Astrocyte (in vitro differentiated cells and primary cell): ENCODE data around the gene HOXA5. TPM values are rescaled to one million over a fixed set of nuclear protein-coding genes. Genes with fewer than 3 reads are reported as not detected.

Experiments
- DNase-seq: peaks from one replicate; pipeline ENCODE4 v3.0.0-alpha.2; 2010; ENCODE audit warnings: low read depth
- FAIRE-seq: peaks from 2 replicates; lab custom pipeline; 2011; peaks lifted over from hg19 to GRCh38; lab: Jason Lieb, UNC
- H2AFZ ChIP-seq: 2 replicates; pipeline ENCODE4 v1.6.0; 2012; ENCODE audit warnings: low read depth, low read length, inconsistent platforms
- H3K27ac ChIP-seq: 2 replicates; pipeline ENCODE4 v1.5.1; 2011; ENCODE audit warnings: low read depth, low read length, inconsistent platforms
- H3K27me3 ChIP-seq: 2 replicates; pipeline ENCODE4 v1.6.0; 2011; ENCODE audit warnings: low read length, inconsistent platforms; ENCODE audit not compliant: insufficient read depth
- H3K36me3 ChIP-seq: 2 replicates; pipeline ENCODE4 v1.5.1; 2011; ENCODE audit warnings: low read length, inconsistent platforms; ENCODE audit not compliant: insufficient read depth
- H3K4me1 ChIP-seq: 2 replicates; pipeline ENCODE4 v1.5.1; 2011; ENCODE audit warnings: low read length, inconsistent platforms; ENCODE audit not compliant: insufficient read depth
- H3K4me2 ChIP-seq: 2 replicates; pipeline ENCODE4 v1.6.0; 2012; ENCODE audit warnings: low read length, inconsistent platforms
- H3K4me3 ChIP-seq: 2 replicates; pipeline ENCODE4 v1.5.1; 2011; ENCODE audit warnings: low read depth, mild to moderate bottlenecking, low read length, inconsistent platforms; ENCODE audit not compliant: insufficient read depth
- H3K79me2 ChIP-seq: 2 replicates; pipeline ENCODE4 v1.6.0; 2012; ENCODE audit warnings: mild to moderate bottlenecking, low read length, inconsistent platforms; ENCODE audit not compliant: insufficient read depth
- H3K9ac ChIP-seq: 2 replicates; pipeline ENCODE4 v1.6.0; 2012; ENCODE audit warnings: mild to moderate bottlenecking, low read length, inconsistent platforms
- H3K9me3 ChIP-seq: 2 replicates; pipeline ENCODE4 v1.5.1; 2012; ENCODE audit warnings: low read depth, mild to moderate bottlenecking, low read length, inconsistent platforms; ENCODE audit not compliant: insufficient read depth
- H4K20me1 ChIP-seq: 2 replicates; pipeline ENCODE4 v1.6.0; 2012; ENCODE audit warnings: low read length, inconsistent platforms; ENCODE audit not compliant: insufficient read depth
- H3K27ac Mint-ChIP-seq: one replicate; pipeline ENCODE4 v1.8.0; 2021; ENCODE audit warnings: mild to moderate bottlenecking, mixed read lengths; ENCODE audit not compliant: unreplicated experiment
- H3K27me3 Mint-ChIP-seq: one replicate; pipeline ENCODE4 v1.8.0; 2021; ENCODE audit warnings: low read depth, mixed read lengths; ENCODE audit not compliant: unreplicated experiment
- H3K36me3 Mint-ChIP-seq: one replicate; pipeline ENCODE4 v1.8.0; 2021; ENCODE audit warnings: low read depth, mixed read lengths; ENCODE audit not compliant: unreplicated experiment
- H3K4me1 Mint-ChIP-seq: one replicate; pipeline ENCODE4 v1.8.0; 2021; ENCODE audit warnings: low read depth, mixed read lengths; ENCODE audit not compliant: unreplicated experiment
- H3K4me3 Mint-ChIP-seq: one replicate; pipeline ENCODE4 v1.8.0; 2021; ENCODE audit warnings: mild to moderate bottlenecking, moderate library complexity, mixed read lengths; ENCODE audit not compliant: unreplicated experiment
- H3K9me3 Mint-ChIP-seq: one replicate; pipeline ENCODE4 v1.8.0; 2021; ENCODE audit warnings: mild to moderate bottlenecking, mixed read lengths; ENCODE audit not compliant: unreplicated experiment
- EZH2 ChIP-seq: IDR thresholded peaks from 2 replicates; pipeline ENCODE4 v1.6.1; 2012; ENCODE audit warnings: mild to moderate bottlenecking, low read length, inconsistent platforms; ENCODE audit not compliant: insufficient read depth
- total RNA-seq: library from RNA; stranded (reverse); gene quantifications from 2 replicates; pipeline ENCODE4 v1.2.1, GENCODE V29; 2021
- TF ChIP-seq, protein P1 (sequence below): IDR thresholded peaks from 2 replicates; pipeline ENCODE4 v1.5.1; 2011; ENCODE audit warnings: low read depth, mild to moderate bottlenecking, inconsistent platforms, low read length, moderate library complexity; ENCODE audit not compliant: insufficient read depth

HOXA5 gene
- total RNA-seq, 1 donor from 2014 or later: not detected

DNA sequence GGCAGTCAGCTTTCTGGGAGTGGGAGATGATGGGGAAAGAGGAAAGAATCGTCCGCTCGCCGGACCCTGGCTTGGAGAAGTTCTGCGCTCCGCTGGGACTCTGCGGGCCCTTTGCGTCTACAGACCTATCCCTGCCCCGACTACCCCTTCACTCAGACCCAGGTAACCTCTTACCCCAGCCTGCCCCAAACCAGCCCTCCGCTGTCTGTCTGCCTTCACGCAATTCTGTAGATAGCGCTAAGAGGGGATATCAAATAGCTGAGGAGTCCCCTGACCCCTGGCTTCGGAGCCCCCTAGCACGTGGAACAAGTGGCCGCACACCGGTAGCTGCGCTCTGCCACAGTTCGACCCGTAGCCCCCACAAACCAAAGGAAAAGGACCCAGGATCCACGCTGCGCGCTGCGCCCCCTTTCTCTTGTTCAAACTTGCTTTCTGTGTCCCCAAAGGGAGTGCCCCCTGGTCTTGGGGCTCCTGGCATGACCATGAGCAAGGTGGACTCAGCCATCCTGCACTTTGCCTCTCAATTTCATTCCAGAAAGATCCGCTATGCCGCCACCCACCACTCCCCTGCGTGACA lies 19.9 kb downstream of the HOXA5 start:
- Mint-ChIP-seq H3K36me3 (peaks cover 2% of the 10 kb centered on the region), H3K27ac (no peak overlapping the region), H3K9me3 (peaks cover 46% of the 10 kb centered on the region), H3K4me1 (peaks cover 2% of the 10 kb centered on the region), H3K4me3 (no peak overlapping the region), H3K27me3 (peaks cover 99% of the 10 kb centered on the region)
- Histone ChIP-seq H3K27me3 (peaks cover 71% of the 10 kb centered on the region), H3K4me1 (peaks cover 11% of the 10 kb centered on the region), H3K36me3 (no peaks in the 10 kb centered on the region), H3K27ac (peak overlapping the region; percentile 84), H3K9ac (peak overlapping the region; percentile 83), H3K79me2 (peaks cover 28% of the 10 kb centered on the region), H3K9me3 (no peaks in the 10 kb centered on the region), H3K4me2 (peak overlapping the region; percentile 83), H3K4me3 (peak overlapping the region; percentile 60), H4K20me1 (no peaks in the 10 kb centered on the region), H2AFZ (no peak overlapping the region)
- DNase-seq (peak; percentile 8), FAIRE-seq (no peak)
- TF ChIP-seq, protein P1, sequence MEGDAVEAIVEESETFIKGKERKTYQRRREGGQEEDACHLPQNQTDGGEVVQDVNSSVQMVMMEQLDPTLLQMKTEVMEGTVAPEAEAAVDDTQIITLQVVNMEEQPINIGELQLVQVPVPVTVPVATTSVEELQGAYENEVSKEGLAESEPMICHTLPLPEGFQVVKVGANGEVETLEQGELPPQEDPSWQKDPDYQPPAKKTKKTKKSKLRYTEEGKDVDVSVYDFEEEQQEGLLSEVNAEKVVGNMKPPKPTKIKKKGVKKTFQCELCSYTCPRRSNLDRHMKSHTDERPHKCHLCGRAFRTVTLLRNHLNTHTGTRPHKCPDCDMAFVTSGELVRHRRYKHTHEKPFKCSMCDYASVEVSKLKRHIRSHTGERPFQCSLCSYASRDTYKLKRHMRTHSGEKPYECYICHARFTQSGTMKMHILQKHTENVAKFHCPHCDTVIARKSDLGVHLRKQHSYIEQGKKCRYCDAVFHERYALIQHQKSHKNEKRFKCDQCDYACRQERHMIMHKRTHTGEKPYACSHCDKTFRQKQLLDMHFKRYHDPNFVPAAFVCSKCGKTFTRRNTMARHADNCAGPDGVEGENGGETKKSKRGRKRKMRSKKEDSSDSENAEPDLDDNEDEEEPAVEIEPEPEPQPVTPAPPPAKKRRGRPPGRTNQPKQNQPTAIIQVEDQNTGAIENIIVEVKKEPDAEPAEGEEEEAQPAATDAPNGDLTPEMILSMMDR: no peak
- TF ChIP-seq EZH2: no peak

- peak overlapping the region; percentile 83 for H3K4me2 ChIP-seq
- no peaks in the 10 kb centered on the region for H3K9me3 ChIP-seq
- DNase-seq (peak; percentile 64), FAIRE-seq (no peak)
- peaks cover 11% of the 10 kb centered on the region for H3K4me1 ChIP-seq
- no peak for TF ChIP-seq EZH2
- TF ChIP-seq, protein P1: no peak
- Mint-ChIP-seq H3K27me3 (peaks cover 99% of the 10 kb centered on the region), H3K9me3 (peaks cover 49% of the 10 kb centered on the region), H3K36me3 (peaks cover 2% of the 10 kb centered on the region), H3K4me1 (peaks cover 2% of the 10 kb centered on the region), H3K27ac (no peak overlapping the region), H3K4me3 (no peak overlapping the region)
- H2AFZ ChIP-seq: no peak overlapping the region
- no peaks in the 10 kb centered on the region for H3K36me3 ChIP-seq
- peaks cover 29% of the 10 kb centered on the region for H3K79me2 ChIP-seq
- peaks cover 69% of the 10 kb centered on the region for H3K27me3 ChIP-seq
- H3K9ac ChIP-seq: peak overlapping the region; percentile 83
- peak overlapping the region; percentile 60 for H3K4me3 ChIP-seq
- H3K27ac ChIP-seq: peak overlapping the region; percentile 84
- no peaks in the 10 kb centered on the region for H4K20me1 ChIP-seq
Measured at GRCh38 chr7:27123007-27123476, 20.4 kb downstream of the HOXA5 start.
